RWPE2 (cell line): ENCODE data around the gene ZNF775.

Source experiments
- ATAC-seq: fragments of 200-7000 bp; cut with Tn5 transposase; 3 replicates; pipeline ENCODE4 v1.9.1; 2021; ENCODE audit warnings: low read depth
- DNase-seq: peaks from one replicate; pipeline ENCODE4 v3.0.0-alpha.2; 2020; ENCODE audit warnings: low spot score
- H3K27ac ChIP-seq: fragments of 450-650 bp; 2 replicates; pipeline ENCODE4 v1.5.1; 2017; ENCODE audit warnings: mild to moderate bottlenecking; ENCODE audit not compliant: poor library complexity, severe bottlenecking
- H3K27me3 ChIP-seq: fragments of 250-450 bp; sonication (Bioruptor Pico); 2 replicates; pipeline ENCODE4 v1.5.1; 2021; ENCODE audit warnings: mild to moderate bottlenecking, moderate library complexity; ENCODE audit not compliant: insufficient read depth, poor library complexity, severe bottlenecking
- H3K36me3 ChIP-seq: fragments of 250-450 bp; sonication (Bioruptor Pico); 2 replicates; pipeline ENCODE4 v1.5.1; 2020; ENCODE audit warnings: low read depth, mild to moderate bottlenecking, moderate library complexity
- H3K4me1 ChIP-seq: fragments of 250-450 bp; sonication (Bioruptor Pico); 2 replicates; pipeline ENCODE4 v1.5.1; 2021; ENCODE audit warnings: mild to moderate bottlenecking, moderate library complexity; ENCODE audit not compliant: insufficient read depth, poor library complexity, severe bottlenecking
- H3K4me3 ChIP-seq: fragments of 250-450 bp; sonication (Bioruptor Pico); 2 replicates; pipeline ENCODE4 v1.5.1; 2021; ENCODE audit warnings: mild to moderate bottlenecking, moderate library complexity; ENCODE audit not compliant: severe bottlenecking
- H3K9me3 ChIP-seq: fragments of 250-450 bp; sonication (Bioruptor Pico); 2 replicates; pipeline ENCODE4 v1.5.1; 2021; ENCODE audit warnings: mild to moderate bottlenecking, moderate library complexity; ENCODE audit not compliant: severe bottlenecking
- CTCF ChIP-seq: fragments of 450-650 bp; IDR thresholded peaks from one replicate; pipeline ENCODE4 v1.5.1; 2017; ENCODE audit warnings: mild to moderate bottlenecking, moderate library complexity; ENCODE audit not compliant: poor library complexity, severe bottlenecking

ZNF775 gene

GRCh38 chr7:150397346-150398107 lies 18.4 kb downstream of the ZNF775 start:
- TF ChIP-seq CTCF: no peak
- Histone ChIP-seq H3K27me3 (no peaks in the 10 kb centered on the region), H3K27ac (no peak overlapping the region), H3K4me3 (no peak overlapping the region), H3K4me1 (peaks cover 10% of the 10 kb centered on the region), H3K9me3 (no peaks in the 10 kb centered on the region), H3K36me3 (no peaks in the 10 kb centered on the region)
- no peak for ATAC-seq
- DNase-seq: no peak

GRCh38 chr7:150398108-150398964 lies 19.2 kb downstream of the ZNF775 start:
- H3K27me3 ChIP-seq: no peaks in the 10 kb centered on the region
- H3K27ac ChIP-seq: no peak overlapping the region
- H3K9me3 ChIP-seq: no peaks in the 10 kb centered on the region
- TF ChIP-seq CTCF: no peak
- no peak overlapping the region for H3K4me3 ChIP-seq
- no peaks in the 10 kb centered on the region for H3K36me3 ChIP-seq
- H3K4me1 ChIP-seq: peaks cover 10% of the 10 kb centered on the region
- DNase-seq: no peak
- ATAC-seq: no peak

GRCh38 chr7:150398965-150399320 lies 19.8 kb downstream of the ZNF775 start:
- H3K36me3 ChIP-seq: no peaks in the 10 kb centered on the region
- peaks cover 10% of the 10 kb centered on the region for H3K4me1 ChIP-seq
- no peak overlapping the region for H3K27ac ChIP-seq
- no peaks in the 10 kb centered on the region for H3K27me3 ChIP-seq
- DNase-seq (no peak), ATAC-seq (no peak)
- H3K4me3 ChIP-seq: no peak overlapping the region
- no peaks in the 10 kb centered on the region for H3K9me3 ChIP-seq
- no peak for TF ChIP-seq CTCF

- Histone ChIP-seq H3K27me3 (no peaks in the 10 kb centered on the region), H3K36me3 (no peaks in the 10 kb centered on the region), H3K4me3 (no peak overlapping the region), H3K27ac (no peak overlapping the region), H3K9me3 (no peaks in the 10 kb centered on the region), H3K4me1 (peaks cover 14% of the 10 kb centered on the region)
- no peak for DNase-seq
- TF ChIP-seq CTCF: no peak
- peak; percentile 11; the same call in 2 of the 3 replicates for ATAC-seq
Measured at GRCh38 chr7:150399421-150400007, 20.4 kb downstream of the ZNF775 start.
